Cardiac muscle cell (in vitro differentiated cells and primary cell): ENCODE results near the gene ABLIM1. TPM values are rescaled to one million over a fixed set of nuclear protein-coding genes. Genes with fewer than 3 reads are reported as not detected.
A peak's percentile ranks its signal among the peaks of the same experiment; 100 is the strongest.

Source experiments
- DNase-seq, 2 donors: peaks; one replicate each; pipeline versions ENCODE4 v3.0.0 to v3.0.0-alpha.2; 2010 to 2017; ENCODE audit warnings: low read depth in 1 of 2, low spot score in 1 of 2
- H3K27ac ChIP-seq: fragments of 200-600 bp; sonication (generic); 2 replicates; pipeline ENCODE4 v1.5.1; 2016
- H3K27me3 ChIP-seq: fragments of 200-600 bp; sonication (generic); 2 replicates; pipeline ENCODE4 v1.6.0; 2016; ENCODE audit warnings: control low read depth
- H3K36me3 ChIP-seq: fragments of 200-600 bp; sonication (generic); 2 replicates; pipeline ENCODE4 v1.5.1; 2016; ENCODE audit warnings: control low read depth
- H3K4me1 ChIP-seq: fragments of 200-600 bp; sonication (generic); 2 replicates; pipeline ENCODE4 v1.8.1; 2017; ENCODE audit warnings: low read depth, mild to moderate bottlenecking, mixed run types
- H3K4me3 ChIP-seq: fragments of 200-600 bp; sonication (generic); 2 replicates; pipeline ENCODE4 v1.5.1; 2016; ENCODE audit warnings: mild to moderate bottlenecking
- H3K9me3 ChIP-seq: fragments of 200-600 bp; sonication (generic); 2 replicates; pipeline ENCODE4 v1.5.1; 2017; ENCODE audit warnings: low read depth, mild to moderate bottlenecking, control low read depth
- polyA plus RNA-seq: library from polyadenylated mRNA; unstranded; fragments of >200 nt; fragmentation: Nextera tagmentation; extraction: Ambion mirVana; gene quantifications from 2 replicates; pipeline ENCODE4 v1.2.1, GENCODE V29; 2016
- total RNA-seq: library from RNA; depleted of rRNA; stranded (reverse); fragments of >200 nt; gene quantifications from 2 replicates; pipeline ENCODE4 v1.2.3, GENCODE V29; 2016
- TF ChIP-seq, protein P1 (sequence below): IDR thresholded peaks from 2 replicates; pipeline ENCODE4 v1.5.1; 2012; ENCODE audit warnings: low read depth, mild to moderate bottlenecking, low read length

Gene ABLIM1
- total and polyA plus RNA-seq, 2 experiments from 2014 or later = 105 to 148 TPM

DNA sequence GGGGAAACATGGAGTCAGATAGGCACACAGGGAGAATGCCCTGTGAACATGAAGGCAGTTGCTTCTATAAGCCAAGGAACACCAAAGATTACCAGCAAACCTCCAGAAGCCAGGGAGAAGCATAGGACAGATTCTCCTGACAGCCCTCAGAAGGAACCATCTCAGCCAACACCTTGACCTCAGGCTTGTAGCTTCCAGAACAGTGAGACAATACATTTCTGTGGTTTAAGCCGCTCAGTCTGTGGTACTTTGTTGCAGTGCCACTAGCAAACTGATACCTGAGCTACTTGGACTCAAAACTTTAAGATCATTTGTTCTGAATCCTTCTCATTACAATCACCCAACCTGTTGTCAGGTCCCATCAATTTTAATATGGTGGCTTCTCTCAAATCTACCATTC, 31.2 kb downstream of the ABLIM1 start:
- H3K27ac ChIP-seq = no peak overlapping the region
- no peak for DNase-seq

GRCh38 chr10:114624951-114625780, 32.9 kb downstream of the ABLIM1 start:
- H3K9me3 ChIP-seq = no peaks in the 10 kb centered on the region
- peaks cover 34% of the 10 kb centered on the region for H3K4me1 ChIP-seq
- no peaks in the 10 kb centered on the region for H3K27me3 ChIP-seq
- H3K4me3 ChIP-seq = no peak overlapping the region
- no peak for DNase-seq
- no peak overlapping the region for H3K27ac ChIP-seq
- TF ChIP-seq, protein P1, sequence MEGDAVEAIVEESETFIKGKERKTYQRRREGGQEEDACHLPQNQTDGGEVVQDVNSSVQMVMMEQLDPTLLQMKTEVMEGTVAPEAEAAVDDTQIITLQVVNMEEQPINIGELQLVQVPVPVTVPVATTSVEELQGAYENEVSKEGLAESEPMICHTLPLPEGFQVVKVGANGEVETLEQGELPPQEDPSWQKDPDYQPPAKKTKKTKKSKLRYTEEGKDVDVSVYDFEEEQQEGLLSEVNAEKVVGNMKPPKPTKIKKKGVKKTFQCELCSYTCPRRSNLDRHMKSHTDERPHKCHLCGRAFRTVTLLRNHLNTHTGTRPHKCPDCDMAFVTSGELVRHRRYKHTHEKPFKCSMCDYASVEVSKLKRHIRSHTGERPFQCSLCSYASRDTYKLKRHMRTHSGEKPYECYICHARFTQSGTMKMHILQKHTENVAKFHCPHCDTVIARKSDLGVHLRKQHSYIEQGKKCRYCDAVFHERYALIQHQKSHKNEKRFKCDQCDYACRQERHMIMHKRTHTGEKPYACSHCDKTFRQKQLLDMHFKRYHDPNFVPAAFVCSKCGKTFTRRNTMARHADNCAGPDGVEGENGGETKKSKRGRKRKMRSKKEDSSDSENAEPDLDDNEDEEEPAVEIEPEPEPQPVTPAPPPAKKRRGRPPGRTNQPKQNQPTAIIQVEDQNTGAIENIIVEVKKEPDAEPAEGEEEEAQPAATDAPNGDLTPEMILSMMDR = no peak
- H3K36me3 ChIP-seq = no peaks in the 10 kb centered on the region

More for the DNA sequence above, 31.2 kb downstream of the ABLIM1 start:
- Histone ChIP-seq H3K9me3 (no peaks in the 10 kb centered on the region), H3K36me3 (no peaks in the 10 kb centered on the region), H3K4me1 (peaks cover 47% of the 10 kb centered on the region), H3K27me3 (no peaks in the 10 kb centered on the region), H3K4me3 (no peak overlapping the region)
- TF ChIP-seq, protein P1 = no peak

DNA sequence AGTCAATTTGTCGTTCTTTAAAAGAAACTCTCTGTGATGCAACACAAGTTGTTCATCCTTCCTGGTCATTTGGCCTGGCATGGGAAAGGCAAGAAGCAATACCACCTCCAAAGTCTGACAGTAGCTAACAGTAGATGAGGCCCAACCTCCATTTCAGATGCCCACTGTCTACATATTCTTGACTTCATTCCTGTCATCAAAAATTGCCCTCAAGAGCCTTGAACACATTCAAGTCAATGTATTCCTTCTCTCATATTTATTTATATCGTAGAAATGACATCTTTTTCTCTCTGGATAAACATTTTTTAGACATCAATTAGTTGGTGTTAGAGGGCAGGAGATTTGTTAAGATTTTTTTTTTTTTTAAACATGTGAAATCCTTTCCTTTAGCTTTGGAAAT, 33.7 kb downstream of the ABLIM1 start:
- H3K4me1 ChIP-seq = peaks cover 28% of the 10 kb centered on the region
- no peaks in the 10 kb centered on the region for H3K9me3 ChIP-seq
- H3K36me3 ChIP-seq = no peaks in the 10 kb centered on the region
- H3K4me3 ChIP-seq = no peak overlapping the region
- H3K27ac ChIP-seq = no peak overlapping the region
- no peaks in the 10 kb centered on the region for H3K27me3 ChIP-seq
- TF ChIP-seq, protein P1 = no peak
- no peak for DNase-seq

- peaks cover 28% of the 10 kb centered on the region for H3K4me1 ChIP-seq
- H3K4me3 ChIP-seq = no peak overlapping the region
- TF ChIP-seq, protein P1 = no peak
- no peaks in the 10 kb centered on the region for H3K36me3 ChIP-seq
- H3K27me3 ChIP-seq = no peaks in the 10 kb centered on the region
- no peaks in the 10 kb centered on the region for H3K9me3 ChIP-seq
- H3K27ac ChIP-seq = no peak overlapping the region
- peak in 1 of 2 donors; percentile 70 for DNase-seq
Observed at GRCh38 chr10:114623661-114624294, 34.3 kb downstream of the ABLIM1 start.

GRCh38 chr10:114623155-114623554, 34.9 kb downstream of the ABLIM1 start:
- Histone ChIP-seq H3K27me3 (no peaks in the 10 kb centered on the region), H3K27ac (no peak overlapping the region)

More at GRCh38 chr10:114623155-114623554, 34.9 kb downstream of the ABLIM1 start:
- no peak for DNase-seq
- TF ChIP-seq, protein P1 = no peak
- H3K4me3 ChIP-seq = no peak overlapping the region
- H3K36me3 ChIP-seq = no peaks in the 10 kb centered on the region
- H3K4me1 ChIP-seq = peaks cover 27% of the 10 kb centered on the region
- H3K9me3 ChIP-seq = no peaks in the 10 kb centered on the region
